NK-92 (cell line): ENCODE data around the gene MAGEF1.

Experiments
- DNase-seq: peaks from one replicate; lab custom pipeline; 2025; ENCODE audit not compliant: unreplicated experiment; lab: John Stamatoyannopoulos, UW

MAGEF1 gene

DNA sequence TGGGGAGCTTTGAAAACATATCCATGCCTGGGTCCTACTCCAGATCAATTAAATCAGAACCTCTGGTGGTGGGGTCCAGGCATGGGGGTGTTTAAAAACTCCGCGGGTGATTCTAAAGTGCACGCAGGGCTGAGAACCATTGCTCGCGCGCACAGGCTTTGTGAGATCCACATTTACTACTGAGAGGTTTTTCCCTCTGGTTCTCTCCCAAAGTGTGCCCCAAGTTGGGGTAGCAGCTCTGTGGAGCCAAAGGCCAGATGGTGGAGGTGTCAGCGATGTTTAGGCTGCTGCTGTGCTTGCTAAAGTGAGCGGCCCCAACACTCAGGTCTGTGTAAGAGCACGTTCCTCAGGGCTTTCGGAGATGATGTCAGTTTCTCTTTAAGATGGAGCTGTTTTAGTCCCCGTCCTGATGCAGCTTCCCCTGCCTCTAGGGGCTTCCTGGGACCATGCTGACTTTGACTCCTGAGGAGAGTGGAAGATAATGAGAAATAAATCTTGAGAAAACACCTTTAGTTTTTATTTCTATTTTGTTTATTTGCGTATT, 13.4 kb upstream of the MAGEF1 start:
- no peak for DNase-seq

- no peak for DNase-seq
These were observed 12.8 kb upstream of the MAGEF1 start for GRCh38 chr3:184724699-184725098.

GRCh38 chr3:184719709-184720108, 7.8 kb upstream of the MAGEF1 start:
- no peak for DNase-seq

DNA sequence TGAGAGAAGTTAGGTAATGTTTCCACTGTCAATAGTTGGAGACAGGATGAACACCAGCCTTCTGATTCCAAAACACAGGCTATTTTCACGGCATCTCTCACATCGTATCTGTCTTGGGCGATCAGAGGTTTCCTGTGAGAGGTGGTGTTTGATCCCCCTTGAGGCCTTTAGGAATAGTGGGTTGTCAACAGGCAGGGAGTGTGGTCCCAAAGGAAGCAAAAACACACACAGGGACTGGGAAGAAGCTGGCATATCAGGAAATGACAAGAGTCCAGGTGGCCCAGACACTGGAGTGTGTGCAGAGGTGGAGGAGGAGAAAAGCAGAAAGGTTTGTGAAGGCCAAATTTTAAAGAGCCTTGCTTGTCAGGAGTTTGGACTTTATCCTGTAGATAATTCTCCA, 6.6 kb upstream of the MAGEF1 start:
- no peak for DNase-seq

DNA sequence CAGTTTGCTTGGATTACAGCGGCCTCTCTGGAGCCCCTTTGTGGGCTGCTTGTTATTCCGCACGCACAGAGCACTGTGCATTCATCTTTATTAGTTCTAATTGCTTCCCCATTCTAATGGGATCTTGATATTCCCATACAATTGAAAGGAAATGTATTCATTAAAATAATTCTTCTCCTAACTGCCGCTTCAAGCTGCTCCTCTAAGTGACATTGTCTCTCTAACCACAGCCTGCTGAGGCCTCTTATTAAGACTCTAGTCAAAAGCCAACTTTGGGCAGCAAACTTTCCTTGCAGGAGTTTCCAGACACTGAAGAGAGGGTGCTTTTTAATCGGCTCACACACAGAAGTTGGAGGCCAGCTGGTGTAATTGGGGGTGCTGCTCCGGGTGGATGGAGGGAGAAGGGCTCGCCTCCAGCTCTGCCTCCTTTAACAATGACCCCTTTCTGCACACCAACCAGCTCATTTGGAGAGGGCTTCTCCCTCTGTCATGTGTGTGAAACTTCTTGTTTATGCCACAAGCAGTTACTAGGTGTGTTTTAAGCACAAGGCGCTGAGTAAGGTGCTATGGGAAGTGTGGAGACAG, 5.6 kb upstream of the MAGEF1 start:
- DNase-seq: no peak

DNA sequence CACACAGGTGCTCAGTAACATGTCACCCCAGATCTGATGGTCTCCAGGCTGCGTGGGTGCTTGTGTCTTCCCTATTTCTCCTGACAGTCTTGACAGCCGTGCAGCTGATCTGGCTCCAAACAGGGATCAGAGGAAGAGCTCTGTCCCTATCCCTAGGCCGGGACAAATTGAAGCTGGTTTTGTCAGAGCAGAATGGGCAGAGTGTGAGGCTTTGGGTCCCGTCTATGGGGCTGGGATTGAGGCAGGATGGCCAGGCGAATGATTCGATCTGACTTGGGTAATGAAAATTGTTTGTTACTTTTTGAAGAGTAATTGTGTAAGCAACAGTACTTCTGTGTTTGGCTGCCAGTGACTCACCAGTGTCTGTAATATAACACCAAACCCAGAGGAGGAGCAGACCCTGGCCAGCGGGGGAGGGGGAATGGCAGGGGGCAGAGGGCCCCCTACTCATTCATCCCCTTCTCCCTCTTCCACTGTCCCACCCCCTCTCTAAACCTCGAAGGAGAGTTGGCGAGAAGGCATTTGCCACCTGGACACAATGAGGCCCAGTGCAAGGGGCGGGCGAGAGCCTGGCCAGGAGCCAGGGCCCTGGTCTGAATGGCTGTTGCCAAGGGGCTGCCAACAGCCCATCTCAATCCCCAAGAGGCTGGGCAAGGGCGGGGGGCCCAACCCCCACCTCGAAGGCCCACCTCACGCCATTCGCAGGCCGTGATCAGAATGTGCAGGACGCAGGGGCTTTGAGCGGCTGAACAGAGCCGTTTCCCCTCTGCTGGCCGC, 4.9 kb upstream of the MAGEF1 start:
- DNase-seq: no peak

- no peak for DNase-seq
These were observed 4.2 kb upstream of the MAGEF1 start for GRCh38 chr3:184715943-184716621.

GRCh38 chr3:184713521-184713920, 1.7 kb upstream of the MAGEF1 start:
- no peak for DNase-seq

GRCh38 chr3:184713040-184713355, 1.1 kb upstream of the MAGEF1 start:
- no peak for DNase-seq

DNA sequence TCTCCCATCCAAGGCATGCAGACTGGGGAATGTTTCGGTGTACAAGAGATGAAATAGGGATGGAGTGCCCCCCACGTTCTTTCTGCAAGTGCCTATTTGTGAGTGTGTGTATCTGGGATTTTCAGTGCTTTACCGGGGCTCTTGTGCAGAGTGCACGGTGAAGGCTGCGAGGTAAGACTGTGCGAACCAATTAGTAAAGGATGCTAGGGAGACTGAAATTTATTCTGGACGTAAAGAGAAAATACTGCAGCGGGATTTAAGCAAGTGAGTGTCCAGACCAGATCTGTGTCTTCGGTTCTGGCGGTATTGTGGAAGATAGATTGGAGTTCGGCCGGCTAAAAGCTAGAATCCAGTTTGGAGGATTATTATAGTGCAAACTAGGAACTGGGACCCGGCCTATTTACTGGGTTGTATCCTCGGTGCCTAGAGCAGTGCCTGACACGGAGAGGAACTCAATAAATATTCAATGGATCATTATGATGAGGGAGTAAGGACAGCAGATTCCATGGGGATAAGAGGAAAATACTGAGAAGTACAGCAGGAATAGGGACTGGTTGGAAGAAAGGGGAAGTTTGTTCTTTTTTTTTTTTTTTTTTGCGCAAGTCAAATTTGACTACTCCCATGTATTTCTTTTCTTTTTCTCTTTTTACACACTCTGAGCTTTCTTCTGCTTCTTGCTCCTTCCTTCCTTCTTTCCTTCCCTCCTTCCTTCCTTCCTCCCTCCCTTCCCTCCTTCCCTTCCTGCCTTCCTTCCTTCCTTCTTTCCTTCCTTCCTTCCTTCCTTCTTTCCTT, 580 bp upstream of the MAGEF1 start:
- DNase-seq: no peak

- DNase-seq: no peak
These were observed 883 bp downstream of the MAGEF1 start for GRCh38 chr3:184710870-184711492.

DNA sequence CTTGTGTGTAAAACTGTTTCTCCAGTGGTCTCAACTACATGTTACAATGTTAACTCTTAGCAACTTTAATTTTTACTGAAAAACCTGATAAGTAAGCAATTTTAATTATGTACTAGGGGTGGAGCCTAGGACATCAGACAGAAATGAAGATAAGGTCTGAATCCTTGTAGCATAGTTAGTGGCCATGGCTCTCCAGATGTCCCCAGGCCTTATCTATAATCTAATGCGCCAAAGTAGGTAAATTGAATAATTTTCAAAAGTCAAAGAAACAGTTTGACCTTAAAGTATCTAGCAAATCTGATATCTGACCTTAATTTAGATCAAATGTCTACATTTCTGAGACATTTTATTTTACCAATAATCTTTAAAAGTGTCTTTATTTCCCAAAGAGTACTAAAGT, 8.2 kb downstream of the MAGEF1 start:
- DNase-seq: no peak

GRCh38 chr3:184700759-184701158, 11.1 kb downstream of the MAGEF1 start:
- DNase-seq: no peak

DNA sequence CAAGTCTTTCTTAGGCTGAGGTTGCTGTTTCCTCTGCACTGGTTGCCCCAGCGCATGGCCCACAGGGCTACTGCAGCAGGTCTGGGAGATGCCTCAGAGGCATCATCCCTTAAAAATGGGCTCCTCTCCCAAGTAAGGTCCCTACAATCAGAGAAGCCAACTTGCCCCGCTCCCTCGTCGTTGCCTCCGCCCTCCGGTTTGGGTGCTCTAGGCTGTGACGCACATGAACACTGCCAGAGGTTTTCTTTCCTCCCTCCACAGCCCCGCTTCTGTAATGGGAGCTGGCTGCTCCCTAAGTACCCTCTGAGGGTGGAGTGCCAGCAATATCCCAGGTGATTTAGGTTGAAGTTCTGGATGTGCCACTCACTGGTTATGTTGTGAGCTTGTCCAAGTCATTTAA, 14.0 kb downstream of the MAGEF1 start:
- no peak for DNase-seq

GRCh38 chr3:184696697-184697096, 15.2 kb downstream of the MAGEF1 start:
- no peak for DNase-seq

- DNase-seq: no peak
These were observed 17.1 kb downstream of the MAGEF1 start for GRCh38 chr3:184694716-184695115.

GRCh38 chr3:184694133-184694665, 17.7 kb downstream of the MAGEF1 start:
- DNase-seq: no peak

- DNase-seq: no peak
These were observed 18.6 kb downstream of the MAGEF1 start for GRCh38 chr3:184693011-184693975.

GRCh38 chr3:184691397-184692231, 20.2 kb downstream of the MAGEF1 start:
- no peak for DNase-seq
